Measurements from ENCODE around the gene SLC26A8.
"Not testable (repeated sequence)": the region's sequence is repeated elsewhere in the genome, so short reads cannot be mapped to it uniquely, and the experiment has no call there.

The SLC26A8 gene

DNA sequence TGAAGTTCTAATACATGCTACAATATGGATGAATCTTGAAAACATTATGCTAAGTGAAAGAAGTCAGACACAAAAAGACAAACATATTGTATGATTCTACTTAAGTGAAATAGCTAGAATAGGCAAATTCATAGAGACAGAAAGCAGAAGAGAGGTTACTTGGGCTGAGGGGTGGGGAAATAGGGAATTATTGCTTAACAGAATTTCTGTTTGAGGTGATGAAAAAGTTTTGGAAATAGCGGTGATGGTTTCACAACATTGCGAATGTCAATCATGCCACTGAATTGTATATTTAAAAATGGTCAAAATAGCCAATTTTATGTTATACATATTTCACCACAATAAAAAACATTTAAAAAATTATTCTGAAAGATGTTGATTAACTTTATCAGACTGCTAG is 6.1 kb downstream of the SLC26A8 start:
- no peak for DNase-seq (ENCODE audit: low read depth, low spot score)

DNA sequence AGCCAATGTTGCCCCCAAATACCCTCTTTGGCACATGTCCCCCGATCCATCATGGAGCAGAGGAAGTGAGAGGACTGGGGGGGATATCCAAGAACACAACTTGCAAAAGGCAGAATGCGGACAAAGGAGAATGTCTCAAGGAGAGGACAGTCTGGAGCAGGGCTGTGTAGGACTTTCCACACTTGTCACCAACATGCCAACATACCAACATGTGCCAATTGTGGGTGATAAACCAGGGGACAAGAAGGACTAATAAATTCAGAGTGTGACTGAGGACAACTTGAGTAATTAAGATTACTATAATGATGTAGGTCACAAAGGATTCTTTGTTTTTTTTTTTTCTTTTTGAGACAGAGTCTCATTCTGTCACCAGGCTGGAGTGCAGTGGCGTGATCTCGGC is 8.8 kb downstream of the SLC26A8 start:
- no peak for DNase-seq (ENCODE audit: low read depth, low spot score)

DNA sequence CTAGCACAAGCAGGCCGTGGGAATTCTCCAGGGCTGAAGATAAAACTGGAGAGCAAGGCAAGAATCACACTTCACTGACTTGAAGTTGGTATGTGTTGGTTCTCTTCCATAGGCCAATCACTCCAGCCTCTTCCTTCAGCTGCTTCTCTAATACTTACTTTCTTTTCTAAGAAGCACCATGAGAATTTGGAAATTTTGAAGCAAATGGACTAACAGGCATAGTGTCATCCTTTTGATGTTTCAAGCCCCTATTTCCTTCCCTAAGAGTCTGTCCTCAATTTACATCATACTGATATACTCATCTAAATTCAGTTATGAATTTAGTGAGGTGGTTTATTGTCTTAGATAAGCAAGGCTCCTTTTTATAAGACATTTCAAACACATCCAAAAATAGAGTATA is 24.0 kb downstream of the SLC26A8 start:
- no peak for DNase-seq (ENCODE audit: low read depth, low spot score)

DNA sequence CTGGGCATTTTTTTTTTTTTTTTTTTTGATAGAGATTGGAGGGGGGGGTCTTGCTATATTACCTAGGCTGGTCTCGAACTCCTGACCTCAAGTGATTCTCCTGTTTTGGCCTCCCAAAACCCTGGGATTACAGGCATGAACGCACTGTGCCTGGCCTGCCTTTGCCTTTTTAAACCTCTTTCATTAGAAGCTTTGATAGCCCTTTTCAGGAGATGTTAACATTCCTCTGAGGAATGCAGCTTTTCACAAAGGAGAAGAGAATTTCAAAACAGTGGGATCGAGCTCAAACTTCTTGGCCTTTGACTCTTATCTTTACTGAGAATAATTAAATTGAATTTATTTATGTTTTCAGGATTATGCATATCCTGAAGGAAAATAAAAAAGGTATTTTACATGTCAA is 31.3 kb downstream of the SLC26A8 start:
- DNase-seq (ENCODE audit: low read depth, low spot score) = no peak

DNA sequence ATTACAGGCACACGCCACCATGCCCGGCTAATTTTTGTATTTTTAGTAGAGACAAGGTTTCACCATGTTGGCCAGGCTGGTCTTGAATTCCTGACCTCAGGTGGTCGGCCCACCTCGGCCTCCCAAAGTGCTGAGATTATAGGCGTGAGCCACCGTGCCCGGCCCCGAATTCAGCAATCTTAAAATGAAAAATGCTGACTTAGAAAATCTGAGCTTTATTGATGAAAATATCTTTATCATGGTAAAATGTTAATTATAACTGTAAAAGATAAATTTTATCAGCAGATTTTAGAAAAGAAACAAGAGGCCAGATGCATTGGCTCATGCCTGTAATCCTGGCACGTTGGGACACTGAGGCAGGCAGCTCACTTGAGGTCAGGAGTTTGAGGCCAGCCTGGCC is 36.4 kb downstream of the SLC26A8 start:
- DNase-seq (ENCODE audit: low read depth, low spot score) = not testable (repeated sequence)

DNA sequence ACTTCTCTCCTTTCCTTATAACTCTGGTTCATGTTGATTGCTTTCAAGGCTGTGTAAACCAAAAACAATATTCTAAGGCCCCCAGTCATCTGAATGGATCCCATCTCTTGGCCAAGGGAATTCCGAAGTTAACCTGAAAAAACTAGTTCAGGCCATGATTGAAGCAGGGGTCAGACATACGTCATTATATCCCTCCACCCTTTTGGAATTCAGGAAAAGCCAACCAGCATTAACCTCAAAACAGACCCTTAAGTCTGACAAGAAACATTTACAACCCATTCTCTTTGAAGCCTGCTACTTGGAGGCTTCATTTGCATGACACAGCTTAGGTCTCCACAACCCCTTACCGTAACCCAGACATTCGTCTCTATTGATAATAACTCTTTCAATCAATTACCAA is 39.7 kb downstream of the SLC26A8 start:
- peak; percentile 49 for DNase-seq (ENCODE audit: low read depth, low spot score)

DNA sequence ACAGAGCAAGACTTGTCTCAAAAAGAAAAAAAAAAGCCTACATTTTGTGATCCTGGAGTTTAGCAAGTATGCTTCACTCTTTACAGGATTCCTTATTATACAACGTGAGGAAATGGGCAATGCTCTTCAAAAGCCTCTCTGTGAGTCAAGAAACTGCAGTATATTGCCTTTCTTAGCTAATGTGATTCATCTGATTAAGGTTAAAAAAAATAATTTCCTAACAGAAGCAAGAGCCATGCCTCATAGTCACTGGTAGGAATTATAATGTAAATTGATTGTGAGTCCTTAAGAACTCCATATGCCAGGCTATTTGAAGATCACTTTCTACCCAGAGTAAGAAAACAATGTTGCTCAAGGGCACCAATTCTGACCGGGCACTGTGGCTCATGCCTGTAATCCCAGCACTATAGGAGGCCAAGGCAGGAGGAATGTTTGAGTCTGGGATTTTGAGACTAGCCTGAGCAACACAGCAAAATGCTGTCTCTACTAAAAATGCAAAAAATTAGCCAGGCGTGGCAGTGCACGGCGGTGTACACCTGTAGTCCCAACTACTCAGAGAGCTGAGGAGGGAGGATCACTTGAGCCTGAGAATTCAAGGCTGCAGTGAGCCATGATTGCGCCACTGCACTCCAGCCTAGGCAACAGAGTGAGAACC is 43.3 kb downstream of the SLC26A8 start:
- DNase-seq (ENCODE audit: low read depth, low spot score) = no peak

DNA sequence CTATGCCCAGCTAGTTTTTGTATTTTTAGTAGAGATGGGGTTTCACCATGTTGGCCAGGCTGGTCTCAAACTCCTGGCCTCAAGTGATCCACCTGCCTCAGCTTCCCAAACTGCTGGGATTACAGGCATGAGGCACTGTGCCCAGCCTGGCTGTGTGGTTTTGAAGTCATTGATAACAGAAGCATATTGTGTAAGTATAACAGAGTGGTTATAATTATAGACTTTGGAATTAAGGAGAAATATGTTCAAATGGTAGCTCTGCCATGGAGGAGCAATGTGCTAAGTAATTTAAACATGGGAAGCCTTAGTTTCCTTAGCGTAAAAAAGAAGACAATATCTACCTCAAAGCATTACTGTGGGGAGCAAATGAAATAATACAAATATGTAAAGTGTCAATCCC is 44.3 kb downstream of the SLC26A8 start:
- DNase-seq (ENCODE audit: low read depth, low spot score) = not testable (repeated sequence)

DNA sequence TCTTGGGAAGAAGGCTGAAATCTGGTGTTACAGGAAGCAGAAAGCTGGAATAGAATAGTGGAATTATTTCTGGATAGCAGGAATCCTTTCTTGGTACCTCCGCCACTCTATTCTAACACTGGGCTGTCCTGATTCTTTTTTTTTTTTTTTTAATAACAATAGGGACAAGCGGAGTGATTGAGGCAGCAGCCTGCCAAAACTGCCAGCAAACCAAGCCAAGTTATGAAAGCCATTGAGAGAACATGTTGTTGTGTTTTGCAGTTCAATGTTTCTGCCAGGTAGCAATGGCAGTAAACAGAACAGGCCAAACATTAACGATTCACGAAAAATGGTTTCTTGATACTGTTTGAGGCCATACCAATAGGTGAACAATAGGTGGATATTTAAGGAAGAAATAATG is 47.1 kb downstream of the SLC26A8 start:
- DNase-seq (ENCODE audit: low read depth, low spot score) = no peak

DNA sequence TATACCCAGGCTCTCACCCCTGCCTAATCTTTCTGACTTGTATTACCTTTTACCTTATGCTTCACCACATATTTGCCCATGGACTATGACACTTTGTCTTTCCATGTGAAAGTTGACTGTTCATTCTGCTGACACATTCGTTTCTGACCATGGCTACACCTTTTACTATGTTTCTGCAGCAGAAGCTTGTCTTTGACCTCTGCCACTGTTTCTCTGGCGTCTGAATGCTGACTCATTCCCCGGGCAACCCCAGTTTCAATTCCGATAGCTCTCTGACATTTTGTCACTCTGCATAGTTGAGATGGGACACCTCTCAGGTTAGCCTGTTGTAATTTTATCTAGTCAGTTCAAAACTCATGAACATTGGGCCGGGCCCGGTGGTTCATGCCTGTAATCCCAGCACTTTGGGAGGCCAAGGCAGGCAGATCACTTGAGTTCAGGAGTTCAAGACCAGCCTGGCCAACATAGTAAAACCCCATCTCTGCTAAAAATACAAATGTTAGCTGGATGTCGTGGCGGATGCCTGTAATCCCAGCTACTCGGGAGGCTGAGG is 50.7 kb downstream of the SLC26A8 start:
- DNase-seq (ENCODE audit: low read depth, low spot score) = no peak

DNA sequence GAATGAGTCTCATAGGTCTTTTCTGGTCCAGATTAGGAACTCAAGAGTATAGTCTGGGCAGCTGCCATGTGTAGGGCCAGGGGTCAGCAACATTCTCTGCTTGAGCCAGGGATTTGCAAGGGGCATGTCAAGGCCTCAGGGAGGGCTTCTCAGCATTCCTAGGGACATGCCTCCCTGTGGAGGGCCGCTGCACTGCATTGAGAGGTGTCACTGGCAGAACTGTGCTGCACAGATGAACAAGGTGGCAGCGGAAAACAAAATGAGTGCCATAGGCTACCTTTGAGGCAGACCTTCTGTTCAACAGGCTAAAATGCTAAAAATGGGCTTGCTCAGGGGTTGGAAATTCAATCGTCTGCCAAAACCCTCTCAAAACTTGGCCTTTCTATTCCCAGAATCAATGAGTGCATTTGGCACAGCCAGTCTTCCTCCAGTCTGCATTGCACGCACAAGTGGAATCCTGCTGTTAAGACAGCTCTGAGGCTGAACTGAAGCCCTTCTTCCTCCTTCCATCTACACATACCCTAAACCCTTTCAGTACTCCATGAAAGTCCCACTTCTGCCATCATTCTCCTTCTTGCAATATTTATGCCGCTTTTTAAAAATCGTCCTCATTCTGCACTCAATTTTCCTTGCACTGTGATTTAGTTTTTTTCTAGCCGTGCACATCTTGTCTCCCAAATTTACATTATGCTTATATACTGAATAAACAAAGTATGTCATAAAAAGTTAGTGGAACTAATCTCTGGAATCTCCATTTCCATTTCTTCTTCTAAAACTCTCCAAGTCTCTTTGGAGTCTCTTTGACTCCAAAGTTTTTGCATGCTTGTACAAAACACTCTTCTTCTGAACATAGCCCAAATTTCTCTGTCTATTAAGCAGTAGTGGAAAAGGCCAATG is 51.7 kb downstream of the SLC26A8 start:
- peak; percentile 31 for DNase-seq (ENCODE audit: low read depth, low spot score)

DNA sequence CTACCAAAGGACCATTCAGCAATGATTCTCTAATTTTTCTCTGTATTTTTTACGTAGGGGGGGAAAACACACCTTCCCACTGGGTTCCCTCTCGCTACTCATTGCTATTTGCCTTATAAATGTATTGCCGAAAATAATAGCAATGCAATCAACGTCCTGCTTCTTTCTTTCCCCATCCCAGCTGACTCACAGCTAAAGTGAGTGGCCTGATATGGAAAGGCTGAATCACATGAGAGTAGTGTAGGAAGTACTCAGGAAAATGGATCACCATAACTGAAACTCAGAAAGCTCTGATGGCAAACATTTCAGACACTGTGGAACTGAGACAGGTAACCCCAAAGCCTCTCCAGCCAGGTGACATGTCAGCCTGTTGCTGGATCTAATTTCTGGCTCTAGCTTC is 54.3 kb downstream of the SLC26A8 start:
- DNase-seq (ENCODE audit: low read depth, low spot score) = peak; percentile 55

DNA sequence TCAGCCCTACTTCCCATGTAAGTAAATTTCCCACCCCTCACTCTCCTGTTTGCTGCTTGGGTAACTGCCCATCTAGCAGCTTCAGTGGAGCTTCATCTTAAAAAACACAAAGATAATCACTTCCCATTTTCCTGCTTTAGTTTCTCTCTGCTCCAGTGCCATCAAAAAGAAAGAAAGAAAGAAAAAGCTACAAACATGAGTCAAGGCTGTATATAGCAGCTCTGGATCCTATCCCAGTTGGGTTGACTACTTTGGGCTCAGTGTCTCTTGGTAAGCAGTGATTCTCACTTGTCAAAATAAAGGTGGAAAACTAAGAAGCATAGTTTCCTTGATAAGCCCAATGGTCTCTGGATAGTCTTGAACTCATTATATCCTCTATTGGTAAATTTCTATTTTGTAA is 54.8 kb downstream of the SLC26A8 start:
- no peak for DNase-seq (ENCODE audit: low read depth, low spot score)

DNA sequence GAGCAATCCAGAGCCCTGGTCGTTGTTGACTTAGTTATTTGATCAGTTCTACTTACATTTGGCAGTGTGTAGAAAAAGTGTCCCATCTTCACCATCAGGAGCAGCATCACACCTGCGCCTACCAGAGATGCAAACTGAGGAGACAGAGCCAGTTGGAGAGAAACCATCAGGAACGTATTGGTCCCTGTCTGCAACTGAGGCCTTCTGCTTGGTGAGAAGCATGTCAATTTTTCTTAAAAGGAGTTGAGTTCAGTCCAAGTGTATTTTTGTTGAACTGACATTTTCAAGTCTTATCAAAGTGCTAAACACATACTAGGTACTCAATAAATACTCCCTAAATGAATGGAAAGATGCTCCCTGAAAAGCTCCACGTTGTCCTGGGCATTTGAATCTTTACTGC is 55.6 kb downstream of the SLC26A8 start:
- DNase-seq (ENCODE audit: low read depth, low spot score) = no peak

DNA sequence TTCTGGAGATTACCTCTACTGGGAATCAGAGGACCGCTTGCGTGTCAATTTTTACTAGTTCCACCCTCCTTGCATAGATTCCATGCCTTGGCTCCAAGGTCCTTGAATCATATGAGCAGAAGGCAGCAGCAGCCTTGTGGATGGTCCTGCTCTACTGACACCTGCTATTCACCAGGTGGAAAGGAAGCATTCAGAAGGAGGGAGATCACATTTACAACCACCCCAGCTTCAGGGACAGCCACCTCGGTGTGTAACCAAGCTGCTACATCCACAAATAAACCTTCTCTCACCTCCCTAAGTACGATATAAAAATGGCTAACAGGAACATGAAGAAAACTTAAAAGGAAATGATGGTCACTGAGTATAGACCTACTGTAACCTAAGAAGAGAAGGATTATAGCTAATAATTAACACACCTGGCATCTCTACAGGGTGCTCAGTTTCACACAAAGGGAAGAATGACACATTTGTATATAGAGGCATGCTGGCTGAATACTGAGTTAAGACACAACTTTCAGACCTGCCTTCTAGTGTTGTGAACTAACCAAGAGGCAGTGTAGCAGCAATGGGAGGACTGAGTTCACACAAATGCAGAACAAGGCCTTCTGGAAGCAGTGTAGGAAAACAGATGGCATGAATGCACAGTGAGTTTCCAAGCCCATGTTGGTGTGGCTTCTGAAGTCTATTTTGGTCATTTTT is 57.2 kb downstream of the SLC26A8 start:
- no peak for DNase-seq (ENCODE audit: low read depth, low spot score)

DNA sequence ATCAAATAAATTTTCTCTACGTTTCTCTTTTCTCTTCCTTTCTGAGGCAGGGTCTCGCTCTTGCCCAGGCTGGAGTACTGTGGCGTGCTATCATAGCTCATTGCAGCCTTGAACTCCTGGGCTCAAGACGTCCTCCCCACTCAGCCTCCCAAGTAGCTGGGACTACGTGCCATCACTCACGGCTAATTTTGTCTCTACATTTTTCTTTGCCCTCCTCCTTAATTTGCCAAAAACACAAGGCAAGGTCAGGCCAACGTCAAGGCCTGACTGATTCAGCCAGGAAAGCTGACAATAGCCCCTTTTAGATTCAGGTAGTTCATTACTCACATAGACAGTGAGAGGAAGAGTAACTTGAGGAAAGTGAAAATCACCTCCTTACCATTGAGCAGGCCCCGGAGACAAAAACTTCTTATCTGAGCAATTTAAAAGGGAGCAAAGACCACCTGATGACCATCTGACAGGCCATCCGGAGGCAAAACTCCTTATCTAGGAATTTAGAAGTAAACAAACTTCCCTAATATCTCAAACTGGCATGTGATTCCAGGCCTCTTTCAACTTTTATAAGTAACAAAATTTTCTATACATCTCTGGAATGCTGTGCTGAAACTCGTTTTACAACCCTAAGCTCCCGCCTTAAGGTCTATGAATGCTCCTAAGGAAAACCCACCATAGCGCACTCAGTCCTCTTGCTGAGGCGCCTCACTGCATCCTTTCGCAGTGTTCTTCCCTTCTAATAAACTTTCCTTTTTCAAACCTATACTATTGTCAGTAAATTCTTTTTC is 61.5 kb downstream of the SLC26A8 start:
- DNase-seq (ENCODE audit: low read depth, low spot score) = no peak

DNA sequence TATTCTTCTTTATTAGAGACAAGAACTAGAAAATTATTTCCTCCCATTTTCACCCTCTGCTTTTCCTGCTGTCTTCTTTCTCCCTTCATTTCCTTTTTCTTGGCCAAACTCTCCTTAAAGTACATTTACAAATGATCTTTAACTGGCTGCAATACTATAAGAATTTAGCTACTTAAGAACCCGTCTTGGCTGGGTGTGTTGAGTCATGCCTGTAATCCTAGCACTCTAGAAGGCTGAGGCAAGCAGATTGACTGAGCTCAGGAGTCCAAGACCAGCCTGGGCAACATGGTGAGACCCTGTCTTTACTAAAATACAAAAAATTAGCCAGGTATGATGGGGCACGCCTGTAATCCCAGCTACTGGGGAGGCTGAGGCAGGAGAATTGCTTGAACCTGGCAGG is 64.3 kb downstream of the SLC26A8 start:
- DNase-seq (ENCODE audit: low read depth, low spot score) = peak; percentile 16

DNA sequence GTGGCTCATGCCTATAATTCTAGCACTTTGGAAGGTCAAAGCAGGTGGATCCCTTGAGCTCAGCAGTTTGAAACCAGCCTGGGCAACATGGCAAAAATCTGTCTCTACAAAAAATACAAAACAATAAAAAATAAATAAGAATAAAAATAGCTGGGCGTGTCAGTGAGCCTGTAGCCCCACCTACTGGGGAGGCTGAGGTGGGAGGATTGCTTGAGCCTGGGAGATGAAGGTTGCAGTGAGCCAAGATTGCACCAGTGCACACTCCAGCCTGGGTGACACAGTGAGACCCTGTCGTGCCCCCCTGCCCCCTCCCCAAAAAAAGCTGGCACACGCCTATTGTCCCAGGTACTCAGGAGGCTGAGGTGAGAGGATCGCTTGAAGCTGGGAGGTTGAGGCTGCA is 68.5 kb downstream of the SLC26A8 start:
- no peak for DNase-seq (ENCODE audit: low read depth, low spot score)

DNA sequence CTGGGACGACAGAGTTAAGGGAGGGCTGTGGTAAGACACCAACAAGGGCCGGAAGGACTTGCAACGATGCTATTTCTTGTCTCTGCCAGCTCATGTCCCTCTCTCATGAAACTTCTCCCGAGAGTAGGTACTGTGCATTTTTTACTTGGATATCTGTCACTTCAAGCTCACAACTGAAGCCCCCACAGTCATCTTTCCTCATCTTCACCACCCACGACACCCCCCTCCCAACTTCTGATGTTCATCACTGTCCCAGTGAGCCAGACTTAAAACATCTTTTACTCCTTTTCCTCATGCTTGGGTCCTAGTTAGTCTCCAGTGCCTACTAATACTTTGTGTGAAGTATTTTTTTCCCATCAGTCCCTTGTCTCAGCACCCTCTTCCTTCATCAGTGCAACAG is 68.9 kb downstream of the SLC26A8 start:
- DNase-seq (ENCODE audit: low read depth, low spot score) = no peak

DNA sequence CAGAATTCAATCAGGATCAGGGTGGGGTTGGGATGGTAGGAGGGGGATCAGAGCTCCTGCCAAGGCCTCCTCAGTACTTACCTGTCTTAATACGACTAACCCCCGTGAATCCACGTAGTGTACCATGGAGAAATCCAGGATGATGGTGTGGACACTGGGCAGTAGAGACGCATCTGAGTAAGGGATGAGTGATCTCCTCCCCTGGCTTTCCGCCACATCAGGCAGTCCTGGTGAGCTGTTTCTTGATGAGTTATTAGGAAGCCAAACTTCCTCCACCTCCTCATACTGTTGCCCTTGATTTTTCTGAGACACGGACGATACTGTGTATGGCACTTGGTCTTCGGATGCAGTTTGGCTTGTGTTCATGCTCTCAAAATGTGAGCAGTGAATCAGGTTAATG is 69.4 kb downstream of the SLC26A8 start:
- DNase-seq (ENCODE audit: low read depth, low spot score) = no peak

DNA sequence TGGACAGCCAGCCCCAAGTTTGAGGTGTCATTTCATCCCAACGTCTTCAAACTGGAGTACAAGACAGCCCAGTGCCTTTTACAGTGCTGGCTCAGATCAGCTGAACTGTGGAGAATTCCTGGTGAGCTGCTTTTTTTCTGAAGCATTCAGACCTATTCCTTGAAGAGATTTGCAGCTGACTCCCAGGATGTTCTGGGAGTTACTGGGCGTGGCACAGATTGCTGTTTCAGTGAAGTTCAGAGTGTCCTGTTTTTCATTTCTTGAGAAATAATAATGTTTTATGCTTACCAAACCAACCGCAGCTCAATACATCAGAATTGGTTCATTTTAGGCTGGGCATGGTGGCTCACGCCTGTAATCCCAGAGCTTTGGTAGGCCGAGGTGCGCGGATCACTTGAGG is 70.1 kb downstream of the SLC26A8 start:
- no peak for DNase-seq (ENCODE audit: low read depth, low spot score)

DNA sequence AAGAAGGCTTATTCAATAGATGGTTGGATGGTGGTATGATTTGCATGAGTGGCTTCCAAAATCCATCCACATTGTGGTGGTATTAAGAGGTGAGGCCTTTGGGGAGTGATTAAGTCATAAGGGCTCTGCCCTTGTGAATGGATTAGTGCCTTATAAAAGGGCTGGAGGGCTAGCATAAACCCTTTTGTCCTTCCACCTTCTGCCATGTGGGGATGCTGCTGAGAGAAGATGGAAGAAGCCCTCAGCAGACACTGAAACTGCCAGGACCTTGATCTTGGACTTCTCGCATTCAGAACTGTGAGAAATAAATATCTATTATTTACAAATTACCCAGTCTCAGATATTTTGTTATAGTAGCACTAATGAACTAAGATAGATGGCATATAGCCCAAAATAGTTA is 75.7 kb downstream of the SLC26A8 start:
- DNase-seq (ENCODE audit: low read depth, low spot score) = no peak
